HUES6 (cell line): Measurements from ENCODE around the gene CCDC7.
"Not testable (repeated sequence)": the region's sequence is repeated elsewhere in the genome, so short reads cannot be mapped to it uniquely, and the experiment has no call there.

Experiments used
- H3K27ac ChIP-seq: 2 replicates; pipeline ENCODE4 v1.7.0; 2013; ENCODE audit warnings: low read depth, mild to moderate bottlenecking, low read length, inconsistent platforms
- H3K27me3 ChIP-seq: 2 replicates; pipeline ENCODE4 v1.6.1; 2013; ENCODE audit warnings: low read length; ENCODE audit not compliant: control insufficient read depth, insufficient read depth
- H3K36me3 ChIP-seq: 2 replicates; pipeline ENCODE4 v1.6.1; 2013; ENCODE audit warnings: low read length; ENCODE audit not compliant: control insufficient read depth, insufficient read depth
- H3K4me1 ChIP-seq: 2 replicates; pipeline ENCODE4 v1.6.1; 2013; ENCODE audit warnings: low read length; ENCODE audit not compliant: control insufficient read depth, insufficient read depth
- H3K4me3 ChIP-seq: 2 replicates; pipeline ENCODE4 v1.5.1; 2013; ENCODE audit warnings: low read depth, low read length
- H3K9ac ChIP-seq: one replicate; pipeline ENCODE4 v1.6.1; 2013; ENCODE audit warnings: mild to moderate bottlenecking, low read length
- H3K9me3 ChIP-seq: 2 replicates; pipeline ENCODE4 v1.6.1; 2013; ENCODE audit warnings: low read depth, low read length; ENCODE audit not compliant: control insufficient read depth, insufficient read depth

Gene CCDC7

DNA sequence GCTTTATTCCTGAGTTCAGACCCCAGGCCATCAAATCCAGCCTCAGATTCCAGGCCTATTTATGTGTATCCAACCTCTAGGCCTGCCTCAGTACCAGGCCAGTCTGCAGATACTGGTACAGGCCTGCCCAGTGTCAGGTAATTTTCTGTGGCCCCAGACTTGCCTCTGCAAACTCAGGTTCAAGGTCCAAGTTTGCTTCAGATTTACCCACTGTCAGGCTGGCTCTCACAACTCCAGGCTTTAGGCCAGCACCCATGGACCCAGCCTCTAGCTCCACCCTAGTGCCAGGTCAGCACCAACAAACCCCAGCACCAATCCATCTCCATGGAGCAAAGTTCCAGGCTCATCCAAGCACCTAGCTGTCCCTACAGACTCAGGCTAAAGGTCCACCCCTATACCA lies 342.4 kb downstream of the CCDC7 start:
- no peaks in the 10 kb centered on the region for H3K27me3 ChIP-seq
- H3K27ac ChIP-seq: no peak overlapping the region
- H3K9me3 ChIP-seq: no peaks in the 10 kb centered on the region; the same call in 1 of the 2 replicates
- H3K4me3 ChIP-seq: no peak overlapping the region
- H3K4me1 ChIP-seq: no peaks in the 10 kb centered on the region
- H3K36me3 ChIP-seq: no peaks in the 10 kb centered on the region
- no peak overlapping the region for H3K9ac ChIP-seq

DNA sequence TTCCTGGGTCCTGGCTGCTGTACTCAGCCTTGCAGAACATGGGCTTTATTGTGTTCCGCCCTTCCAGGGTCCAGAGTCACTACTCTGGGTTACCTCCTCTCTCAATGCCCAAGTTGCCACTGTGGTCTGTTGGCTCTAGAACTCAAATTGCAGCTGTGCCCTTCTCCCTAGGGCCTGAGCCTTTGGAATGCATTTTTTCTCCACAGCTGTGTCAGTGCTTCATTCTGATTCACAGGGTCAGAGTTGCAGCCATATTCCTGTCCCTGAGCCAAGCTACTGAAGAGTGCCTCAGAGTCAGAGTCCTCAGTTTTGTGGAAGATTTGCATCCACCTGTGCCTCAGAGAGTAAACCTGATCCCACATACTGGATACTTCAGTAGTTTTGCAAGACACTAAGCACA lies 344.5 kb downstream of the CCDC7 start:
- H3K9me3 ChIP-seq: no peaks in the 10 kb centered on the region; the same call in 1 of the 2 replicates
- no peaks in the 10 kb centered on the region for H3K36me3 ChIP-seq
- H3K27me3 ChIP-seq: no peaks in the 10 kb centered on the region
- H3K4me3 ChIP-seq: no peak overlapping the region
- no peak overlapping the region for H3K9ac ChIP-seq
- H3K27ac ChIP-seq: no peak overlapping the region
- no peaks in the 10 kb centered on the region for H3K4me1 ChIP-seq

DNA sequence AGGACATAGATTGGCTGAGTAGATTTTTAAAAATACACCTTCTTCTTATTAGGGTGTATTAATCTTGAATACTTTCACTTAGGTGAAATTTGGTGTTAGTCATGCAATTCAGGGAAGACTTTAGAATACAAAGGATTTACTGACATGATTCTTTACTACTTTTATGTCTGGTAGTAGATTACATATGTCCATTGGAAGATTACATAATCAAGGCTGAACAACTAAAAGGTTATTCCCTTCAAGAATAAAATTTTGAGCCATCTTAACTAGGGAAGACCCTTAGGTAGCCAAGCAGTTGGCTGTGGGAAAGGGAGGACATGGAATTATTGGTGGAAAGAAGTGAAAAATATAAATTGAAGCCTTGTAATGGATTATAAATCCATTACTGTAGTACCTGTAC lies 347.1 kb downstream of the CCDC7 start:
- Histone ChIP-seq H3K36me3 (no peaks in the 10 kb centered on the region), H3K4me3 (no peak overlapping the region), H3K27me3 (no peaks in the 10 kb centered on the region), H3K4me1 (no peaks in the 10 kb centered on the region), H3K9me3 (no peaks in the 10 kb centered on the region), H3K27ac (no peak overlapping the region), H3K9ac (no peak overlapping the region)

DNA sequence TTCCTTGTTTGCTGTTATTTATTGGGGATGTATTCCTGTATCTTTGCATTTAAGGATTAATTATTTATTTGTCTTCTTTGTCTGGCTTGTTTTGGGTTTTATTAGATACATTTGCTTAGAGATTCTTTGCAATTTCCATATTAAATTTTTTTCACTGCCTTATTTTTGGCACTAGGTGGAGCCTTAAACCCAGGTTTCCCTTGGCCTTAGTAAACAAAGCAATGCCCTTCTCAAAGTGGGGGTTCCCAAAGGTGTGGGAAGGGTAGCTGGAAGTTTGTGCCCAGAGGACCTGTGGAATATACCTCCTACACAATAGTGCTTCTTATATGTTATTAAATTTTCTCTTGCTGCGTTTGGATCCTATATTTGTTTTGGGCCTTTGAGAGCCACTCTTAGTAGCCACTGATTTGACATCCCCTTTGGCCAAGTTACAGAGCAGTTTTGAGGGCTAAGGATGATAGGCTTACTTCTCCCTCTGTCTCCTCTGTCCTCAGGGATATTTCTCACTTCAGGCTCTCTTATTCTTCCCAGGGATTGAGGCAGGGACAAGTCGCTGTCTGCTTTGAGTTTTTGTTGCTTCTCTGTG lies 349.8 kb downstream of the CCDC7 start:
- Histone ChIP-seq H3K4me1 (no peaks in the 10 kb centered on the region), H3K9ac (no peak overlapping the region), H3K4me3 (no peak overlapping the region), H3K27me3 (no peaks in the 10 kb centered on the region), H3K27ac (no peak overlapping the region), H3K36me3 (no peaks in the 10 kb centered on the region), H3K9me3 (no peaks in the 10 kb centered on the region)

DNA sequence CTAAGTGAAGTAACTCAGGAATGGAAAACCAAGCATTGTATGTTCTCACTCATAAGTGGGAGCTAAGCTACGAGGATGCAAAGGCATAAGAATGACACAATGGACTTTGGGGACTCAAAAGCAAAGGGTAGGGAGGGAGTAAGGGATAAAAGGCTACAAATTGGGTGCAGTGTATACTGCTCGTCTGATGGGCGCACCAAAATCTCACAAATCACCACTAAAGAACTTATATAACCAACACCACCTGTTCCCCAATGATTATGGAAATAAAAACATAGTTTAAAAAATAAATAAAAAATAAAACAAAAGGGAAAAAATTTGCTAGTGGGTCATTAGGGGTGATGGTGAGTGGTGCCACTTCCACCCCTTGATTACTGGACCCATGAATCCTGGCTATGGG lies 351.5 kb downstream of the CCDC7 start:
- H3K9me3 ChIP-seq, H3K4me3 ChIP-seq, H3K36me3 ChIP-seq, H3K27me3 ChIP-seq, H3K27ac ChIP-seq, H3K9ac ChIP-seq, H3K4me1 ChIP-seq: not testable (repeated sequence)

DNA sequence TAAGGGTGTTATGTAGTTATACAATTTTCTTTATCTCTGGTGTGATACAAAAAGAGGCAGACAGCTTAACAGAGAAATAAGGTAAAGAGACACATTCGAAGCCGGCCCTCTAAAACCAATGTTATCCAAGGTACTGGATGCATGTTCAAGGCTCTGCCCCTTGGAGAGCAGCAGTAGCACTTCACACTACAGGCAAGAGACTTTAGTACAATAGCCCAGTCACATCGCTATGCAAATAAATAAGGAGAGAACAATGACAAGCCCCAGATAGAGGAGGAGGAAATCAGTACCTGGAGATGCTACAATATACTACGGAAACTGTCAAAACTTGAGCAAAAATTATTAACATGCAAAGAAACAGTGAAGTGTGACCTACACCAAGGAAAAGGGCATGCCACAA lies 401.0 kb downstream of the CCDC7 start:
- H3K9me3 ChIP-seq: no peaks in the 10 kb centered on the region; the same call in 1 of the 2 replicates
- no peaks in the 10 kb centered on the region for H3K4me1 ChIP-seq
- no peak overlapping the region for H3K9ac ChIP-seq
- no peaks in the 10 kb centered on the region for H3K36me3 ChIP-seq
- H3K4me3 ChIP-seq: no peak overlapping the region
- no peak overlapping the region for H3K27ac ChIP-seq
- no peaks in the 10 kb centered on the region for H3K27me3 ChIP-seq

DNA sequence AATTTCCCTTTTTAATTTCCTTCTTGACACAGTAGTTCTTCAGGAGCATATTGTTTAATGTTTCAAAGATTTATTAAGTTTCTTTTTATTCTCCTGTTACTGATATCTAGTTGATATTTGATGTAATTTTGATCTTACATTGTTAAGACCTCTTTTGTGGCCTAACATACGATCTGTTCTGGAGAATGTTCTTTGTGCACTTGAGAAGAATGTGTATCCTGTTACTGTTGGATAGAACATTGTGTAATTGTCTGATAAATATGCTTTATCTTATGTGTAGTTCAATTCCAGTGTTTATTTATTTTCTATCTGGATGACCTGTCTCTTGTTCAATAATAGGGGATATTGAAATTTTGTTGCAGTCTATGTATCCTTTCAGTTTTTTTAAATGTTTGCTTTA lies 405.4 kb downstream of the CCDC7 start:
- no peak overlapping the region for H3K4me3 ChIP-seq
- no peak overlapping the region for H3K9ac ChIP-seq
- no peaks in the 10 kb centered on the region for H3K9me3 ChIP-seq
- H3K36me3 ChIP-seq: no peaks in the 10 kb centered on the region
- H3K4me1 ChIP-seq: no peaks in the 10 kb centered on the region
- H3K27me3 ChIP-seq: no peaks in the 10 kb centered on the region
- no peak overlapping the region for H3K27ac ChIP-seq

DNA sequence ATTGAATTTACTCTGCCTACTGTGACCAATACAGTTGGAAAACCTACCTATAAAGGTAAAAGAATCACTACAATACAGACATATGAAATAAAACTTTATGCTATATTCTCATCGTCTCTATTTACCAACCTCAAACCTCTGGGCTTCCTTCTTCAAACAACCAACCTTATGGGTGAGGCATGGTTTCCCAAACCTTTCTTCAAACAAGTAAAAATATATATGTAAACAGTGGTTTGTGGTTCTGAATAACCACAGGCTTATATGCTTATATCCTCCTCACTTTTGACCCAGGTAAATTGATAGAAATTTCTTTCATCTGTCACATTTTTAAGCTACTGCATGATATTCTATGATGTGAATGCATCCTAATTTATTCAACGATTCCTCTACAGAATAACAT lies 408.5 kb downstream of the CCDC7 start:
- Histone ChIP-seq H3K27ac (no peak overlapping the region), H3K4me3 (no peak overlapping the region), H3K27me3 (no peaks in the 10 kb centered on the region), H3K9me3 (no peaks in the 10 kb centered on the region), H3K9ac (no peak overlapping the region), H3K36me3 (no peaks in the 10 kb centered on the region), H3K4me1 (no peaks in the 10 kb centered on the region)

DNA sequence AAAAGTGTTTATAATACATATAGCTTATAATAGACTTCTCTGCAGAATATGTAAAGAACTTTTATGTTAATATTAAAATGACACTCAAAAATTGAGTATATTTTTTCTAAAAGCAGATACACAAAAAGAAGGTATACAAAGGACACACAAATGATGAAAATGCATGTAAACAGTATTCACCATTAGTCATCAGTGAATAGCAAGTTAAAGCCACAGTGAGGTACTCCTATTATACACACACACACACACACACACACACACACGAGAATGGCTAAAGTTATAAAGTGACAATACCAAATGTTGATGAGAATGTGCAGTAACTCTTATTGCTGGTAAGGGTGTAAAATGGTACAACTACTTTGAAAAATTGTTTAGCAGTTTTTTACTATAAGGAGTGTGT lies 419.2 kb downstream of the CCDC7 start:
- H3K4me3 ChIP-seq: no peak overlapping the region
- no peak overlapping the region for H3K27ac ChIP-seq
- H3K9me3 ChIP-seq: no peaks in the 10 kb centered on the region
- H3K36me3 ChIP-seq: no peaks in the 10 kb centered on the region
- H3K4me1 ChIP-seq: no peaks in the 10 kb centered on the region
- no peak overlapping the region for H3K9ac ChIP-seq
- H3K27me3 ChIP-seq: no peaks in the 10 kb centered on the region

DNA sequence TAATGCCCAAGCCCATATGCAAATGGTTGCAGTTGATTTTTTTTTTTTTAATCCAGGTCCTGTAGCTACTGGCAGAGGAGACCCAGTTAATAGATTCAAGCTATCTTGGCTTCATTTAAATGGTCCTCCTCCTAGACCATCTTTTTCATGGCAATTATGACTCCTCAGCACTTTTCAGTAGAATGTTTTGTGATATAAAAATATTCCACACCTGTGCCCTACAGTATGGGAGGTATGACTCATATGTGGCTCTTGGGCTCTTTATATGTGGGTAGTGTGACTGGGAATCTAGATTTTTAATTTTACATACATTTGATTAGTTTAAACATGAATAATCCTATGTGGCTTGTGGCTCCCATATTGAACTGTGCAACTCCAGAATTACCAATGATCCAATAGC lies 432.0 kb downstream of the CCDC7 start:
- Histone ChIP-seq H3K4me3 (no peak overlapping the region), H3K9me3 (no peaks in the 10 kb centered on the region), H3K36me3 (no peaks in the 10 kb centered on the region), H3K9ac (no peak overlapping the region), H3K4me1 (no peaks in the 10 kb centered on the region), H3K27ac (no peak overlapping the region), H3K27me3 (peaks cover 3% of the 10 kb centered on the region; the same call in 1 of the 2 replicates)

DNA sequence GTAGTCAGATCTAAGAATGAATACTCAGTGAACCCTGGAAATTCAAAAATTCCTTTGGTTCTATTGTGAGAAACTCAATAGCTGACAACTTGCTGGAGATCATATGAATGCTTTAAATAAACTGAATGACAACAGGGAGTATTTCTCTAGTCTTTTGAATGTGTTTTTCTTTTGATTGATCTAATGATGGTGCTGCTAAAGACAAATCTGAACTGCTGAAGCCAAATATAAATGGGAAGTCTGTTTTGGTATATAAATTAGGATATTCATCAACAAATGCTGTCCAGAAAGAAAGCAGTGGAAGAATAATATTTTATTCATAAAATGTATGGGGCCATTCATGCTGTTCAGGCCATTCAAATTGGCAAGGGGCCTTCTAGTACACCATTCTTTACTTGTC lies 432.7 kb downstream of the CCDC7 start:
- no peak overlapping the region for H3K27ac ChIP-seq
- H3K4me3 ChIP-seq: no peak overlapping the region
- H3K4me1 ChIP-seq: no peaks in the 10 kb centered on the region
- no peak overlapping the region for H3K9ac ChIP-seq
- H3K27me3 ChIP-seq: peaks cover 3% of the 10 kb centered on the region; the same call in 1 of the 2 replicates
- no peaks in the 10 kb centered on the region for H3K9me3 ChIP-seq
- H3K36me3 ChIP-seq: no peaks in the 10 kb centered on the region

DNA sequence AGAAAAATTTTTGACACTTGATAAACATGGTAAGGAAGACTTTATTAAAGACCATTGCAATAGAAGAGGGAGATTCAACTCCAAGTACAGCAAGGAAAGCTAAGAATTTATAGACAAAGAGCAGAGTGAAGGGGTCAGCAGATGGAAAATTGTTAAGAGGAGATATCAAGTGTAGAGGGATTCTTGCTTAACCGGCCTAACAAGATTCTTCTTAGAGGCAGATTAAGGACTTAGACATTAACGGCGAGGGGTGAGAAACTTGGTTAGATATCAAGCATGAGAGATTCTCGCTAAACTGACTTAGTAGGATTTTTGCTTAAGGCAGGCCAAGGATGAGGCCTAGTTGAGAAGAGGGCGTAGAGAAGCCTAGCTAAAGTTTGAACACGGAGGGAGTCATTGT lies 436.1 kb downstream of the CCDC7 start:
- Histone ChIP-seq H3K4me3 (no peak overlapping the region), H3K27me3 (no peaks in the 10 kb centered on the region), H3K4me1 (no peaks in the 10 kb centered on the region), H3K36me3 (no peaks in the 10 kb centered on the region), H3K9ac (no peak overlapping the region), H3K9me3 (no peaks in the 10 kb centered on the region), H3K27ac (no peak overlapping the region)
